Limb (tissue), 2 donors: ENCODE data around the gene FBXL7.

Experiments used
- DNase-seq, 2 donors: peaks; one replicate each; pipeline ENCODE4 v3.0.0-alpha.2; 2016; ENCODE audit errors: extremely low spot score in 2 of 2

Gene FBXL7

DNA sequence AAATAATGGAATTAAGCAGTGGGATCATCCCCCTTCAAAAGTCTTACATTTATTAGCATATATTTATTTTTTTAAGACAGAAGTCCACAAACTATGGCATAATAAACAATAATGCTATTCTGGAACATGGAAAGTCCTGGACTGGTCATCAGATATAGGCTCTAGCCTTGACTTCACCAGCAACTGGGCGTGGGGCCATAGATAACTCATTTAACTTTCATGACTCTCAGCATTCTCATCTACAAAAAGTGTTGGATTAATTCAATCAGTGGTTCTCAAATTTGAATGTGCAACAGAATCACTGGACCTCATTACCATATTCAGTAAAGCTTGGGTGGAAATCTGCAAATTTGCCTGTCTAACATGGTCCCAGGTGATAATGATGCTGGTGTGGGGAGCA is 253.8 kb downstream of the FBXL7 start:
- DNase-seq = no peak

DNA sequence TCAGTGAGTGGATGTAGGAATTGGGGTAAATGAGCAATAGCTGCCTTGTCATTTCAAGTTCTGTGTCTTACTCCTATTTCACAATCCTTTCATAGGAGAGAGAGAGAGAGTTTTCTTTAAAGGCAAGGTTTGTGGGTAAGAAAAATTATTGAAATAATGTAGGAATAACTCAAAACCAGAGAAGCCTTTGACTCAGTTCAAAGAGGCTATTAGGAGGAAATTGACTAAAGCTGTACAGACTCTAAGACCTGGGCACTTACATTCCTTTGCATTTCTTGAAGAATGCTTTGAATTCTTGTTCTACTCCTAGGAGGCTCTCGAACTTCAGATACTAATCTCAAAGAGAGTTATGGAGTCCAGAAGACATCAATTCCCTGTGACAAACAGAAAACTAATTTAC is 257.1 kb downstream of the FBXL7 start:
- no peak for DNase-seq

DNA sequence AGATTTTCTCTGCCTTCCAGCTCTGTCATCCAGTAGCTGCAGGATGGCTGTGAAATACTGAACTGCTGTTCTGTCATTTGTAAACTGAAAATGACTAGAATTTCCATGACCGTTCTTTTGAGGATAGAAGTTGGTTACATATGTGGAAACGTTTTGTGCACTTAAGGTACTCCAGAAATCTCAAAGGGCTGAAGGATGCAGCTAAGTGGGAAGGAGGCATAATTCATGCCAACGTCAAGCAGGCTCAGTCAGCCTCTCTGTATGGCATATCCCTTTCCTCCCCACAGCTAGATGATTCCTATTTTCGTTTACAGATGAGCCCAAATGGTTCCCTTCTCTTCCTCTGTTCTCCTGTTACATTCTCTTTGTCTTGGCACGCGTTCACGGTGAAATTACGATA is 257.6 kb downstream of the FBXL7 start:
- no peak for DNase-seq

DNA sequence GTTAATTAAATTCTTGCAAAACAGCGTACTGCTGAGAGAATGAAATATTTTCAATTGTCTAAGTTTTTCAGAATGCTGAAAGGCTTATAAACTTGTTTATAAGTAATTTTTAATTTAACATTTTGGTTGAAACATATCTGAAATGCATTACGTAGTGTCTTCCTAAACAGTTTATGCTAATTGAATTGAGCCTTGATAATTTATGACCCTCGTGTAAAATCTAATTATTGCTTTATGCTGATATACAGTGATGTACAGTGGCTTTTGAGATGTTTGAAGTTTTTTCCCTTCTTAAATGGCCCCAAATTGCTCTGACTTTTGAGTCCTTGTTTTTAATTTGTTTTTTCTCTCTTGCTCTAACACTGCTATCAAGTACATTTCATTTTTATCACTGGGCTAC is 262.7 kb downstream of the FBXL7 start:
- no peak for DNase-seq

DNA sequence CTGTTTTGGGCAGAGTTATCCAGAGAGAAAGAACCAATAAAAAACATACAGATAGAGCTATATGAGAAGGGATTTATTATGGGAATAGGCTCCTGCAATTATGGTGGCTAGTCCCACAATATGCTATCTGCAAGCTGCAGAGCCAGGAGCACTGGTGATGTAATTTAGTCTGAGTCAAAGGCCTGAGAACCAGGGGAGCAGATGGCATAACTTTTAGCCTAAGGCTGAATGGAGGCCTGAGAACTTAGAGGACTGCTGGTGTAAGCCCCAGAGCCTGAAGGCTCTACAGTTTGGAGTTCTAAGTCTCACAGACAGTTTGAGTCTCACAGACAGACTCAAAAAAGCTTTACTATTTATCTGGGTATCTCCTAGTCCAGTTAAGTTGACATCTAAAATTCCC is 263.8 kb downstream of the FBXL7 start:
- DNase-seq = no peak

DNA sequence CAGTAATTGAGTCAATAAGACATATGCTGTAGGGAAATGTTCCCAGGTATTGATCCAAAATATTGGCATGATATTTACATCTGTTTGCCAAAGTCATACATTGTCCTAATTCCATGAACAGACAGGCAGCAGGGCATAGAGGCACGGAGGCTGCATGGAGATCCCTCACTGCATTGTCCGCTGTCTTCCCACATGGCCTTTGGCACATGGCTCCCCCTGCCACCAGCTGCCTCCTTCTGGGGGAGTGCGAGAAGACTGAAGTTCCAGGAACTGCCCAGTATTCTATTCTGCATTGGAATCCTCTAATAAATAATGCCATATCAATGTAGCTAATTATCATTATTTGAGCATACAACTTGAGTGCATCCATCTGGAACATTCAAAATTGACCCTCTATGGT is 269.0 kb downstream of the FBXL7 start:
- no peak for DNase-seq

DNA sequence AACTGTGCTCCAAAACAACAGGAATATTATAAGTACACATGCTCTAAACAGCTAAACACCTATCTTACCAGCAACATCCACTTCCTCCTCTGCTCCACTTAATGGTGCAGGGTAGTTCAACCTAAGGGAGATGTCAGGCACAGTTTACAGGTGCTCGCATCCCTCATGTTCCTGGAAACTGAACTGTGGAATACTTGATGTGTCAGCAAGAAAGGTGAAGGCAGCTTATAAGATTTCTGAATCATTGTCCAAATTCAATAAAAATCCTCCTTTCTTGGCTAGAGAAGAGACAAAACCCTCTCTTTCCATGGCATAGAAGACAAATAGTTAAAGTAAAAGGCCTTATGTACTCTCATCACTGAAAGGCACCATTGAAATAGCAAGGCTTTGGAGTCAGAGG is 272.2 kb downstream of the FBXL7 start:
- no peak for DNase-seq

DNA sequence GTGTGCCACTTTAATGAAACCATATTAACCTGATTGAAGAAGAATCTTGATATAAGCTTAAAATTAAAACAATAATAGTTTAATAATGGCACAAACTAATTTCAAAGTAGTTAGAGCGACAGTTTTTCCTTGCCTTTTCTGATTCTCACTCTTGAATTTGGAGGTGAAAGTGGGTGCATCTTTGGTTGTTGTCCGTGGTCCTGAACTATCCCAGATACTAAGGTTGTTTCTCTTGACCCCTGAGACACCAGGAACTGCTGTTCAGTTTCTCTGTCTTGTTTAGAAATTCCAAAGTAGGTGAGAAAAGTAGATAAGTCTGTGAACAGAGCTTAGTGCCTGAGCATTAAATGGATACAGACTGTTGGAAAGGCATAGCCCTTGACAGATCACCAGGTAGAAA is 274.7 kb downstream of the FBXL7 start:
- DNase-seq = no peak

DNA sequence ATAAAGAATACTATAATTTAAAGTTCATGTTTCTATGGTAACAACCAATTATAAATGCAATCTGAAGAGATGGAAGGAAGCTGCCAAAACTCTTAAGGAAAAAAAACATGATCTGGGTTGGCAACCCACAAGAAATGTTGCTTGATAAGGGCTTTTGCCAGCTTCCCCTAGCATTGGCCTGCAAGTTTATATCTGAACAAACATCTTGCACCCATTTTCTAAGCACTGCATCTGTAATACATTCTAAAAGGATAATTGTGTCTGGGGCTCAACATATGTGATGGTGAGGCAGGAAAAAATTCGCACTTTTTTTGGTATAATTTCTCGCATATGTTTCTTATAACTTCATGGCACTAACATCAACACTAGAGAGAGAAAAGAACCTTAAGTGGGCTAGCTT is 276.4 kb downstream of the FBXL7 start:
- DNase-seq = no peak

DNA sequence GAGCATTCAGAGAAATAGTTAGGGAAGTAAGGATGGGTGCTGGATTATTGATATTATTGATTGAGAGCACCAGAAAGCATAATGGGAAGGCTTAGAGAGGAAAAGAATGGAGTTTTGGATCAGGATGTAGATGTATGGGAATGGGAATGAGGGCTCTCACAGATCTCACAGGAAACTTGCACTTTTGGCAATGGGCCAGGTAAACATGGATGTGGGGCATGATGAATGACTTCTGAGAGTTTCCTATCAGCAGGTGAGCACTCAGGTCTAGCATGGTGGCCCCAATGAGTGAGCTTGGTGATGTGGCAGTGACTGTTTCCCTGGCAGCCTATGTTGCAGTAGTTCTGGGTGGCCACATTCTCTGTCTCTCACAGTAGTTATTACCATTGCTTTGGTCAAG is 283.8 kb downstream of the FBXL7 start:
- no peak for DNase-seq

DNA sequence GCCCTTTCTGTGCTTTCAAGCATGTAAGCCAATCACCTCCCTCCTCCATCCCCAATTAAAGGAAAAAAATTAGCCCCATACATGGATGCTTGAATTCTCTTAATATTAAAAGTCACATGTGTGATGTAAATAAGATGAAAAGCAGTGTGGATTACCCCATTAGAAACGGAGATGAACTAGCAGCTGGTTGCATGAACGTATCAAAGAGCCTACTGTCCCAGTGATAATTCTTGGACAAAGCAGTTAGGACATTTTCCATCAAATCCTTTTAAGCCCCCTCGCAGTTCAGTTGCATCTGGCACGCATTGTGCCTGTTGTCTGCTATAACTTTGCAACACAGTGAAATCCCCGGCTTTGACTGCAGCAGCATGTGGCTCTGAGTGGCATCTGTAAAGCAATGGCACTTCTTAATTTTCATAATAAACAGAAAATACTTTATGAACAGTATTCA is 285.6 kb downstream of the FBXL7 start:
- peak in 1 of 2 donors; percentile 47 for DNase-seq

DNA sequence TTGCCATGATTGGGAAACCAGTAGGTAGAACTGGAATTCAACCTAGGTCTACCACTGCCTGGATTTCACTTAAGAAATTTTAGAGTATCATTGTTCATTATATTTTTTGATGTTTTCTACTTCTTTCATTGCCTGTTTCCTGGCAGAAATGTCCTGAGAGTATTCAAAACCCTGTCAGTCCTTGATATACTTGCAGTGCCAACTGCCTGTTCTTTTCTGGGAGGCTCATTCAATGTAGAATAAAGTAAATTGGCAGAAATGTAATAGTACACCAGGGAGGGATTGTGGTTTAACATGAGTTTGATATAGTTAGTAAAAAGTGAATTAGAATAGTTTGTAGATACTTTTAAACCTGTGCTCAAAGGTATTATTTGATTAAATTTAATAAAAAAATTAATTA is 286.3 kb downstream of the FBXL7 start:
- DNase-seq = no peak

DNA sequence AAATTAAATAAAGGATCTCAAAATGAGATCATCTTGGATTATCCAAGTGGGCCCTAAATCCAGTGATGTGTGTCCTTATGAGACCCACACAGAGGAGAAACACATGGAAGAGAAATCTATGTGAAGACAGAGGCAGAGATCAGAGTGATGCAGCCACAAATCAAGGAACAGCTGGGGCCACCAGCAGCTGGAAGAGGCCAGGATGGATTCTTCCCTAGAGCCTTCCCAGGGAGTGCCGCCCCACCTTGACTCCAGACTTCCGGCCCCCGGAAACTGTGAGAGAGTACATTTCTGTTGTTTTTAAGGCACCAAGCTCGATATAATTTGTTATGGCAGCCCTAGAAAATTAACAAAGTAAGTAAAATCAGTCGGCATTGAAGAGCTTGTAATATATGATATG is 286.9 kb downstream of the FBXL7 start:
- DNase-seq = no peak

DNA sequence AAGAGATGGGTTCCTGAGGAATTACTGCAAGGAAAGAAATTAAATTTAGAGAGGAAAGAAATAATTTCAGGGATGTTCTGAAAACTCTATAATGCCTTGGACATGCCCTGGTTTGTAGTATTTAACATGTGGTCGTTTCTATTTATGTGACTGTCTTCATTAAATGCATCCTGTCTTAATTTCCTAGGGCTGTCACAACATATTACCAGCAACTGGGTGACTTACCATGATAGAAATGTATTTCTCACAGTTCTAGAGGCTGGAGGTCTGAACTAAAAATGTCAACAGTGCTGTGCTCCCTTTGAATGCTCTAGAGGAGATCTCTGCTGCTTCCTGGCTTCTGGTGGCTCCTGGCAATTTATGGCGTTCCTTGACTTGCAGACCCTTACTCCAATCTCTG is 287.7 kb downstream of the FBXL7 start:
- no peak for DNase-seq

DNA sequence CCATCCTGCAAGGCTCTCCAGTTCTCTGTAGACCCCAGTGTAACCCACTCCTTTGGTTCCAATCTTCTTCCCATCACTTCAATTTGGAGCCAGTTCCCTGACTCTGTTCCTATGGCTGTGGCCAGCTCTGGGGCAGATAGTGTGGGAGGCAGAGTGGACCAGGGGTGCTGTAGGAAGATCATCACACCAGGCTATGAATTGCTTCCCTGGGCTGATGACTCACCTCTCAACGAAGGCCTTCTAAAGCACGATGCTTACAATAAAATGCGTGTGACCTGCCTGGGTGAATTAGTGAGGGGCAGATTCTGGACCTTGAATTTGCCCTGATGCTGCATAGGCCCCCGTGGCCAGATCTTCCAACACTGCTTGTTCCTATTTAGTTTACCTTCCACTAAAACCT is 289.7 kb downstream of the FBXL7 start:
- DNase-seq = no peak

DNA sequence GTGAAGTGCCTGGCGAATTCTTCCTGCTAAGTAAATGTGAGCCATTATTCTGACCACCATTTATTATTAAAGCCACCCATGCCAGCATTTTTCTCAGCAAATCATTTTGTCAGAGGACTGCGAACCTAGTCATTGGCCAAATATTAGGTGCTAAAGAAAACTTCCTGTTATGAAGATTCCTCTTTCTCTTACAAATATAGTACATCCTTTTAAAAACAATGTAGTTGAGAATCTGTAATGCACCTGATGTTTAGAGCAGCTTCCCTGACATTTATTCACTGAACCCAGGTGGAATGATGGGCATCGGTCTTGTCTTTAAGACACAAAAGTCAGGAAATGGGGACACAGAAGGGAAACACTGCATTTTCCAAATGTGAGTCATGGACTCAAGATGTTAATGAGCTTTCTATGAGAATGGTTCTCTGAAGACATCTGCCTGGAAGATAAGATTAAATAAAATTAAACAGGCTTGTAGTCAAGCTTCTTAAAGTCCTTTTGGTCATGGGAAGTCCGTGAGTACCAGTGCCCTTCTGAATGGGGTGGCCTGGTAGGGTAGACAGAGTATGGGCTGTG is 290.6 kb downstream of the FBXL7 start:
- DNase-seq = no peak

DNA sequence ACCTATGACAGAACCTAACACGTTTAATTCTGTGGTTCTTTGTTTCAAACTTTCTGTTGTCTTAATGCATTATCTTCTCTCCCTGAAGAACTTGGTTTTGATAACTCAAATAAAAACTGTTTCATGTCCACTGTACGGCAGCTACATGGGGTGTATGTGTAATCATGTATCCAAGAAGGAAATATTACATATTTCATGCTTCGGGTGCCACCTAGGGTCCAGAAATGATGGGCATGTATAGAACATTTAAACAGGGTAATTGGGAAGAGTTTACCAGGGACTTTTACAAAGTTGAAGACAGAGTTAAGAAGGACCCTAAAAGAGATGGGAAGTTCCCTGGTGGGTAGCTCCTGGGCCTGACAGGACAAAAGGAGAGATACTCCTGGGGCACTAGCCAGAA is 291.3 kb downstream of the FBXL7 start:
- no peak for DNase-seq

DNA sequence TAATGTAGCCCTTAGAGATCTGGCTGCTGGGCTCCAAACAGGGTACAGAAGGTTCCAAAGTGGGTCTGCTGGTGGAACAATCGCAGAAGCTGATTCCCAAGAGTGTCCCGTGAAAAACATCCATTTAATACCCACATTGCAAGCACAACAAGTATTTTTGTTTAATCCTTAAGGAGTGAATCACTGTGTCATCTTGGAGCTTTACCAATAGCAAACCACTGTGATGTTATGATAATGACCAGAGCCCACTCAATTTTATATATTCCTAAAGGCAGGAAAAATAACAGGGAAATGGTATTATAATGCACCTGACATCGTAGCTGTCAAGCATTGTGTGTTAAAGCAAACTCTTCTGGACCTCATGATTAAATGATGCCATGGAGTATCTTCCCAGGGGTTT is 291.9 kb downstream of the FBXL7 start:
- no peak for DNase-seq

DNA sequence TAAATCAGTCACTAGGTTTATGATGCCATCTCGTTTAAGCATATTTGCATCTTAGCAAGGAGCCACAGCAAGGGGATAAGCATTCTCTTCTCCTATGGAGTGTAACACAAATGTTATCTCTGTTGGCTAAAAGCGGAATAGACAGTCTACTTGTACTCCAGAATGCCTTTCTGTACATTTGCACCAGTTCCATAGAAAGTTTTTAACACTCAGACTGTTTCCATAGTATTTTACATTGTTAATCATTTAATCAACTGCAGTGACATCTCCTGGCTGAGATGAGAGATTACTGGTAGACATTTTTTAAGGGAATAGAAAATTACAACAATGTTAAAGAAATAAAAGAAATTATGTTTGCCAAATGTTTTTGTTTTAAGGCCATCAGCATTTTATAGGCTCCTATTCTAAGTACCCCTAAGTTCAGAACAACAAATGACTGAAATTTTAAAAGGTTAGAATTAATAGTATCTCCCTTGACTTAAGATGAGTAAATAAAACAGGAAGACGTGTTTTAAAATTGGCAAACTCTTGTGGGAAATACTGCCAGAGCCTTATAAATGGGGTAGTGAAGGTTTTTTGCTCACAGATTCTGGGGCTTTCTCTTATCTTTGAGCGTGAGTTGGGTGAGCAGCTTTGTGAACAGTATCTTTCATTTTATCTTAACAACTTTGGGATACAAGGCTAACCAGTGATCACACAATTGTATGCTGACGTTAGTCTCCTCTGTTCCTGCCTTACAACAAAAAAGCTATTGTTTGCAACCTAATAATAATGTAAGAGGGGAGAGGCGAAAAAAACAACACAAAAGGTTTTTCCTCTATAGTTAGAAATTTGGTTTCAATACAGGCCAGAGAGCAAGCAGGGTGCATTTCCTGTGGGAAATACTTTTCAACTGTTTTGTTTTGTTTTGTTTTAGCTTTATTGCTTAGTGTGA is 294.3 kb downstream of the FBXL7 start:
- DNase-seq = peak in 1 of 2 donors; percentile 45

DNA sequence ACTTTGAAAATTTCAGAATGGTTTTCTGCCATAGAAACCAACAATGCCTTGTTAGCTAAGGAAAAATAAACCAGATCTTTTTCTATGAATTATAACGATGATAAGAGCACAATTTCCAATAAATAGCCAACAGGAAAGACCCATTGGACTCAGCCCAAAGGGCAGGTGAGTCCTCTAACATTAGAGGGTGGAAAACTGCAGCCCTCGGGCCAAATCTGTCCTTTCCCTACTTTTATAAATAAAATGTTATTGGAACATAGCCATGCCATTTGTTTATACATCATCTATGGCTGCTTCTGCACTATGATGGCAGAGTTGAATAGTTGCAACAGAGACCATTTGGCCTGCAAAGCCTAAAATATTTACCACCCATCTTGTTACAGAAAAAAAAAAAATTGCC is 296.1 kb downstream of the FBXL7 start:
- no peak for DNase-seq

DNA sequence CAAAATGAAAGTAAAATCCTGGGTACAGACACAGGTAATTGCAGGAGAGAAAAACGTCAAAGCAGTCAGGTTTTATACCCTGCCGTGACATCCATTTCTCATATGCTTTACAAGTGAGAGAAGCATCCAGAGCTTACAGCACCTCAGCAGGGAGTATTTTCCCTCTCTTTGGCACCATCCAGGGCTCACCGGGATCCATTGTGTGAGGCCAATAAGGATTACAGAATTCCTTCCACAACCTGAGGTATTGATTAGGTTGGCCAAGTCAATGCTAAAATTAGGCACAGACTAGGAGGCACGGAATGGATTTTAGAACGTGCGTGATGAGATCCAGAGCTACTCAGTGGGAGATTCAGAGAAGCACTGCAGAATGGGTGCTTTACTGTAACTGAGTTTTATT is 296.6 kb downstream of the FBXL7 start:
- no peak for DNase-seq

DNA sequence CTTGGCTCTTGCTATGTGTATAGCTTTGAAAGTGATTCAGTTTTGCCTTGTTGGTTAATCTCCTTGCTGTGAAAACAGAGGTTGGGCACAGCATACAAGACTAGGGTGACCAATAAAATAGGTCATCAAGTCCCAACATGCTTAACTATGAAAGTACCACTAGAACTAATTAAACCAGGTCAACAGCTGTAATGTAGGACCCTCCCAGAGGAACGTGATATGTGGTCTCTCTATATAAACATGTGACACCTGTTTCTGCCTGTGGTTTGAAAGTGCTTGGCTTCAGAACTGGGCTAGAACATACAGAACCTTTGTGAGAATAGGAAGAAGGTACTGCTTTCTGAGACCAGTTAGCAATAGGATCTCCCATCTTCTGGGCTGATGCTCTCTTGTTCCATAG is 297.1 kb downstream of the FBXL7 start:
- DNase-seq = no peak

DNA sequence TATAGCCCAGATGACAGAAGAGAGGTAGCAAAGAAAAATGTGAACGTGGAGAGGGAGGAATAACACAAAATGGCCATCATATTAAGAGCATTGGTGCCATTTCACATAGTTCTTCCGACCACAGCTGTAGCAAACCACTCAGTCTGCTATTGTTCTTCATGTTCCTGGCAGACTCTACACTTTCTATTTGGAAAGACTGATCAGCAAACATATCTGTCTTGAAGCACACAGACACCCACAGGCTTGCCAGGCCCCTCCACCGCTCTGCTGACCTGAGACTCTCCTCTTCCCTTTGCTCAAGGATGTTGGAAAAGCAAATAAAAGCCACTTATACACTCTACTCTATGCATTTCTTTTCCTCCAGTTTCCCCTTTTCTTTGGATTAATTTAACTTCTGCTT is 298.0 kb downstream of the FBXL7 start:
- no peak for DNase-seq
